Right kidney (tissue), 9 donors: ENCODE data around the gene CBX2.

Source experiments
- DNase-seq: peaks from one replicate; pipeline ENCODE4 v3.0.0-alpha.2; 2016
- long read RNA-seq, 8 donors: transcript quantifications; one replicate each; lab custom pipeline, GENCODE V29; 2026

The CBX2 gene
- long read RNA-seq, donor 1, full-length matches to known transcripts, result 16 of 16 reads
- long read RNA-seq, donor 1, partial matches to known transcripts, result 0 of 16 reads
- long read RNA-seq, donor 1, other reads (novel, unspliced or antisense), result 0 of 16 reads
- long read RNA-seq, donor 2, full-length matches to known transcripts, result 14 of 14 reads
- long read RNA-seq, donor 2, partial matches to known transcripts, result 0 of 14 reads
- long read RNA-seq, donor 2, other reads (novel, unspliced or antisense), result 0 of 14 reads
- long read RNA-seq, donor 3, full-length matches to known transcripts, result 11 of 11 reads
- long read RNA-seq, donor 3, partial matches to known transcripts, result 0 of 11 reads
- long read RNA-seq, donor 3, other reads (novel, unspliced or antisense), result 0 of 11 reads
- long read RNA-seq, donor 4, full-length matches to known transcripts, result 11 of 11 reads
- long read RNA-seq, donor 4, partial matches to known transcripts, result 0 of 11 reads
- long read RNA-seq, donor 4, other reads (novel, unspliced or antisense), result 0 of 11 reads
- long read RNA-seq, donor 5, full-length matches to known transcripts, result 17 of 23 reads
- long read RNA-seq, donor 5, partial matches to known transcripts, result 0 of 23 reads
- long read RNA-seq, donor 5, other reads (novel, unspliced or antisense), result 6 of 23 reads
- long read RNA-seq, donor 6, full-length matches to known transcripts, result 10 of 10 reads
- long read RNA-seq, donor 6, partial matches to known transcripts, result 0 of 10 reads
- long read RNA-seq, donor 6, other reads (novel, unspliced or antisense), result 0 of 10 reads
- long read RNA-seq, donor 7, result 0 reads
- long read RNA-seq, donor 8, full-length matches to known transcripts, result 7 of 7 reads
- long read RNA-seq, donor 8, partial matches to known transcripts, result 0 of 7 reads
- long read RNA-seq, donor 8, other reads (novel, unspliced or antisense), result 0 of 7 reads

DNA sequence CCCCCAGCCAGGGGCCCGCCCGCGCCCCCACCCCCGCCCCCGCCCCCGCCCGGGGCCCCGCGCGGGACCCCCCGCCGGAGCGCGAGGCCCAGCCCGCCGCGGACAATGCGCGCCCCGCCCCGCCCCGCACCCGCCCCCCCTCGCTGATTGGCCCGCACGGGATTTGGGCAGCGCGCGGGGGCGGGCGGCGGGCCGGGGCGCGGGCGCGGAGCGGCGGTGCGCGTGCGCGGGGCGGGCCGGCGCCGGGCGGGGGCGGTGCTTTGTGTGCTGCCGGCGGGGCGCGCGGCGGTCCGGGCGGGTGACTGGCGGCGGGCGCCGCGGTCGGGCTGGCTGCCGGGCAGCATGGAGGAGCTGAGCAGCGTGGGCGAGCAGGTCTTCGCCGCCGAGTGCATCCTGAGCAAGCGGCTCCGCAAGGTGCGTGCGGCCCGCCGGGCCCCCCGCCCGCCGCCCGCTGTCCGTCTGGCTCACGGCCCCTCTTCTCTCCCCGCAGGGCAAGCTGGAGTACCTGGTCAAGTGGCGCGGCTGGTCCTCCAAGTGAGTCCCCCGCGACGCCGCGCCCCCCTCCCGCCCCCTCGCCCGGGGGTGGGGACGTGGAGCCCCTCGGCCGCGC is at the start of gene CBX2:
Gene CBX2, plus strand, starts transcription at position 255 of the 610 bp plus-strand sequence. Its CDS starts 88 bp downstream, at position 343.
- DNase-seq, result peak; percentile 77

DNA sequence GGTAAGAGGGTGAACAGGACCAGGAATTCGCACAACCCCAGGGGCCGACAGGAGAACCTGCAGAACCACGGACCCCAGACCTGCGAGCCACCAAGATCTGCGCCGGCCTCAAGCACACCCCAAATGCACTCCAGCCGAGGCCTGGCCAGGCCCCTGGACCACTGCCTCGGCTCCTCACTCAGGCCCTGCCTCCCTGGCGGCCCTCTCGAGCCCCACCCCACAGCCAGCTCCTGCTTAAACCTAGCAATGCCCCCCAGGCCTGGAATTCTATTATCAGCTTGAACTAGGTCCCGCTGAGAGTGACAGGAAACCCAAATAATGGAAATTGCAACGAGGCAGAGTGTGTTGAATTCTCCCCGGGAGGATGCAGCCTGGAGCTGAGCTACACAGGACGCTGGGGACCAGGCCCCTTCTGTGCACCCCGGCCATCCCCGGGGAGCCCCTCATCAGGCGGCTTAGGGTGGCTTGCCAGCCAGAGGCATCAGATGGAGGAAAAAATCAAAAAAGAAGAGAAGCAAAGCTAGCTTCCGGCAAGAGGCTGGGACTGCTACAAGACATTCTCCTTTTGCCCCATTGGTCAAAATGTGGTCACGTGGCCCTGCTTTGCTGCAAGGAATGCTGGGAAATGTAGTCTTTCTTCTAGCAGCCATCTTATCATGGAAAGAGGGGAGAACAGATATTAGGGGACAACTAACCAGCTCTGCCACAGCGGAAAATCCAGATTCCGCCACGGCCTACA is 49.6 kb upstream of the CBX2 start:
- DNase-seq, result peak; percentile 85

DNA sequence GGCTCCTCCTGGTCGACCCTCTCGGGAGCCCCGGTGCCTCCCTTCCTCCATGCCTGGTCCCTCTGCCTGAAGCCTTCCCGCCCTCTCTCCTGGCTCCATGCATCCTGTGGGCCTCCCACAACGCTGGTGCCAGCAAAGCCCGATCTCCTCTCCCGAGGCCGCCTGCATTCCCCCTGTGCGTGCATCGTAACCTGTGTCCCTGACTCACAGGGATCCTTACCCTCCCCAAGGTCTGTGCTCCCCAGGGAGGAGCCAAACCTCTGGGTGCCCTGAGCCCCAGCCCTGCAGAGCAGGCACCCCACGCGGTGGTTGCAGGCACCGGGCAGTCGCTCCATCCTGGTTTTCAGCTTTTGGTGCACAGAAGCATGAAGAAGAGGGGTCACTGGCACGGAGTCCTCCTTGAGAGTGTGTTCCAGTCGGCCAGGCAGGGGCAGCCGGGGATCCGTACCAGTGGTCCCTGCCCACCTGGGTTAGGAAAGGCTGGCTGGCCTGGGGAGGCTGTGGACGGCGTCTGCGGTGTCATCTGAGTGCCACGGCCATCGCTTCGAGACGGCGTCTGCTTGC is 49.0 kb upstream of the CBX2 start:
- DNase-seq, result no peak

DNA sequence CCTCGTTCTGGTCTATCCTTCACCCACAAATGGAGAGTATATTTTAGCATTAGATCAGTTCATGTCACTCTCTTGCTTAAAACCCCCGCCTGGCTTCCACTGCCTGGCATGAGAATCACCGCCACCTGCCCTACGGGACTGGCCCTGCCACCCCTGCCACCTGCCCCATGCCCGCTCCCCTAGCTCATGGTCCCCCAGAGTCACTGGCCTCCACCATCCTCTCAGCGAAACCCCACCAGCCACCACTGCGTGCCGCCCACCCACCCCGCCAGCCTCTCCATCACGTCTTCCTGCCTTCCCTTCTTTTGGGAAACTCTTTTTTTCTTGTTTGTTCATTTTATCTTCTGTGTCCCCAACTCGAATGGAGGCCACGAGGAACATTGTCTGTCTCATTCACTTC is 48.2 kb upstream of the CBX2 start:
- no peak for DNase-seq

DNA sequence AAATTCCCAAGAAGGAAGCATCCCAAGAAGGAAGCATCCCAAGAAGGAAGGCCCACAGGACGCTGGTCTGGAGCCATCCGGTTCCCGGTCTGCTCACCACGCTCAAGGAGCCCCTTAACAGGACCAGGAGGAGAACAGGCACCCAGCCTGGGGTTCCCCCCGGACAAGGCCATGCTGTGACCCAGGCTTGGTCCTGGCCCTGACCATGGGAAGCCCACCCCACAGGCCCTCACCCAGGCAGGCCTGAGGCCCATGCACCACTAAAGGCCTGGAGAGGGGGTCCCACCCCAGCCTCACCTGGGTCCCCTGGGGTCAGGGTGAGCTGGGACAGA is 47.5 kb upstream of the CBX2 start:
- no peak for DNase-seq

DNA sequence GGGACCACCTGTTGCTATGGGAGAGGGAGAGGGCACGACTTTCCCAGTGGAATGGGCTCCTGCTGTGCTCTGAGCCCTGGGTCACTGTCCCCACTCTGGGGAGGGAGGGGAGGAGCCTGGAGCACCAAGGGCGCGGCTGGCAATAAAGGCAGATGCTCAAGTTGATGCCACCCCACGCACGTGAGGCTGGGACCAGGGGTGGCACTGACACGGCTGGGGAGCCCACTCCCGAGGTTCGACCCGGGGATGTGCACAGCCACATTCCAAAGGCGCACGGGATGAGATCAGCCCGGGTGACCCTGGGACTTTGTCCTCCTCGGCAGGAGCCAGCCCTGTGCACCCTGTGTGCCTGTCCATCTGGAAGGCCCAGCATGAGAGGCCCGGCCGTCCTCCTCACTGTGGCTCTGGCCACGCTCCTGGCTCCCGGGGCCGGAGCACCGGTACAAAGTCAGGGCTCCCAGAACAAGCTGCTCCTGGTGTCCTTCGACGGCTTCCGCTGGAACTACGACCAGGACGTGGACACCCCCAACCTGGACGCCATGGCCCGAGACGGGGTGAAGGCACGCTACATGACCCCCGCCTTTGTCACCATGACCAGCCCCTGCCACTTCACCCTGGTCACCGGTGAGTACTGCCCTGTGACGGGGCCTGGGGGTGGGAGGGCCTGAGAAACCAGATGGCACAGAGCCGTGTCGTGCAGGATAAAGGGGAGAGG is 47.0 kb upstream of the CBX2 start, which contains the start of gene ENPP7:
Gene ENPP7, plus strand, starts transcription at position 175 of the 715 bp plus-strand sequence. Its CDS starts 197 bp downstream, at position 372.
- no peak for DNase-seq

DNA sequence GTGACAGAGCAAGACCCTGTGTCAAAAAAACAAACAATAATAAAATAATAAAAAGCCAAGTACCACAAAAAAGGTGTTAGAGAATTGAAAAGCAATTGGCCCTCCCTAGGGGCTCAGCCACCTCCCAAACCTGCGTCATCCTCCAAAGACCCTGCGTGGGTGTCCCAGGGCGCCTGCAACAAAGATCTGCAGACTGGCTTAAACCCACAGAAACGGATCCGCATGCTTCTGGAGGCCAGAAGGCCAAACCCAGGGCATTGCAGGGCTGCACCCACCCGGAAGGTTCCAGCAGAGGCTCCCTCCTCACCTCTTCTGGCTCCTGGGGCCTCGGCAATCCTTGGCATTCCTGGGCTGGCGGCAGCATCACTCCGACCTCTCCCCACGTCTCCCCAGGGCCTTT is 45.7 kb upstream of the CBX2 start:
- DNase-seq, result no peak

DNA sequence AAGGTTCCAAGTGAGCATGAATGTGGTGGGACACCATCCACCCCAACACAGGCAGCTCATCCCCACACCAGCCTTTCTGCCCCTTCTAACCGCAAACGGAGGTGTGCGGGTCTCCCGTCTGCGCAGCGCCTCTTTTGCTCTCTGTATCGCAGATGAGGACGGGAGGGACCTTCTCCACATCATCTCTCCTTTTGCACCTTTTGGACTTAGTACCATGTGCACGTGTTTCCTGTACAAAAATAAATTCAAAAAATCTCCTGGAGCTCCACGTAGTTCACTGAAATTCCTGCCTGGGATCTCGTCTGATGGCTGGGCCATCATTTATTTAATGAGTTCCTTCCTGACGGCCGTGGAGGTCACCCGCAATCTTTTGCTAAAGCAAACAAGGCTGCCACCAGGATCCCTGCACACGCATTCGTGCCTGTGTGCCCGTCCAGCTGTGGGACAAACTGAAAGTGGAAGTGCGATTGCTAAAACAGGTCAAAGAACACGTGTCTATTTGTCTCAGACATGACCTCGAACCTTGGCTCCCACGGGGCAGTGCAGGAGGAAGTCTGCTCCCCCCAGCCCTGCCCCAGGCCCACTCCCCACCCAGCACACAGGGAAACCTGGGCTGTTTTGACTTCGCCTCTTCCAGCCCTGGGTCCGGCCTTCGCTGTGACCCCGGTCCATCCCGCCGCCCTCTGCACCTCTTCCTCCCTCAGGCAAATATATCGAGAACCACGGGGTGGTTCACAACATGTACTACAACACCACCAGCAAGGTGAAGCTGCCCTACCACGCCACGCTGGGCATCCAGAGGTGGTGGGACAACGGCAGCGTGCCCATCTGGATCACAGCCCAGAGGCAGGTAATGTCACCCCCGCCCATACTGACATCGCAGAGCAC is 44.9 kb upstream of the CBX2 start:
- no peak for DNase-seq

DNA sequence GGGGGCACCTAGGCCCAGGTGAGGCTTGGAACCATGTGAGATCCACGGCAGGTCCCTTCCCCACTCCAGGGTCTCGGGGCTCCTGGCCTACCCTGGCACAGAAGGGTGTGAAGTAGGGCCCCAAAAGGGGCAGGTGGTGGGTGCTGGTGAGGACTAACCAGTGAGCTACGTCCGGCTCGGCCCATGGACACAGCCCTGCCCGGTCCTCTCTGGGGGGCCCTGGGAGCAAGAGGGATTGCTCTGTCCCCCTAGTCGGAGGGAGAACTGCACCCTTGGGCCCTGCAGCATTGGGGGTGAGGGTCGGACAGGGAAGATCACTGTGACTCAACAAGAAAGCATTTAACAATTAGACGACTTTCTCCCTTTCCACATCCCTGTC is 44.3 kb upstream of the CBX2 start:
- DNase-seq, result no peak

DNA sequence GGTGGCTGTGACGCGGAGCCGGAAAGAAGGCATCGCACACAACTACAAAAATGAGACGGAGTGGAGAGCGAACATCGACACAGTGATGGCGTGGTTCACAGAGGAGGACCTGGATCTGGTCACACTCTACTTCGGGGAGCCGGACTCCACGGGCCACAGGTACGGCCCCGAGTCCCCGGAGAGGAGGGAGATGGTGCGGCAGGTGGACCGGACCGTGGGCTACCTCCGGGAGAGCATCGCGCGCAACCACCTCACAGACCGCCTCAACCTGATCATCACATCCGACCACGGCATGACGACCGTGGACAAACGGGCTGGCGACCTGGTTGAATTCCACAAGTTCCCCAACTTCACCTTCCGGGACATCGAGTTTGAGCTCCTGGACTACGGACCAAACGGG is 42.9 kb upstream of the CBX2 start:
- no peak for DNase-seq

DNA sequence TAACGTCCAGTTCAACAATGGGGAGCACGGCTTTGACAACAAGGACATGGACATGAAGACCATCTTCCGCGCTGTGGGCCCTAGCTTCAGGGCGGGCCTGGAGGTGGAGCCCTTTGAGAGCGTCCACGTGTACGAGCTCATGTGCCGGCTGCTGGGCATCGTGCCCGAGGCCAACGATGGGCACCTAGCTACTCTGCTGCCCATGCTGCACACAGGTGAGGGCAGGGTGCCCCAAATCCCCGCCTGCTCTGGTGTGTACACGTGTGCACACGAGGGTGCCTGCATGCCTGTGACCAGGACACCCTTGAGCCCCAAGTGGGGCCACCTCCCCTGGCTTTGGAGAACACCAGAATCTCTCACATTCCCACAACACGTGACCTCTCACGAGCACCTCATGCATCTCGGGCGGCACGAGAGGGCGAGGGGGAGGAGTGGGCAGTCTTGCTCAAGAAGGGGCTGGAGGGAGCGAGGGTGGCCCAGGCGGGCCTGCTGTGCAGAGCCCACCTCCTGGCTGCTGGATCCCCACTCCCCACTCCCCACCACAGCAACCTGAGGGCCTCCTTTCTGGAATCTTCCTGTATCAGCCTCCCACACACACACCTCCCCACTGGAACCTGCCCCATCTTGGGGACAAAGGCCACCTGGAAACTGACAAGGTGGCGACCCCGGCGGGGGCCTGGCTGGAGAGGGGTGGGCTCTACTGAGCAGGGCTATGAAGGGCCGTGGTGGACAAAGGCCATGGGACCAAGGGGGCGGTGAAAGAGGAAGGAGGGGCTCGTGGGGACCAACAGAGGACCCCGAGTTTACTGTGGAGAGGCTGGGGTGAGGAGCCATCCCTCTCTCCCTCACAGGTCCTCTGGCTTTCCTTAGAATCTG is 40.7 kb upstream of the CBX2 start:
- DNase-seq, result no peak

DNA sequence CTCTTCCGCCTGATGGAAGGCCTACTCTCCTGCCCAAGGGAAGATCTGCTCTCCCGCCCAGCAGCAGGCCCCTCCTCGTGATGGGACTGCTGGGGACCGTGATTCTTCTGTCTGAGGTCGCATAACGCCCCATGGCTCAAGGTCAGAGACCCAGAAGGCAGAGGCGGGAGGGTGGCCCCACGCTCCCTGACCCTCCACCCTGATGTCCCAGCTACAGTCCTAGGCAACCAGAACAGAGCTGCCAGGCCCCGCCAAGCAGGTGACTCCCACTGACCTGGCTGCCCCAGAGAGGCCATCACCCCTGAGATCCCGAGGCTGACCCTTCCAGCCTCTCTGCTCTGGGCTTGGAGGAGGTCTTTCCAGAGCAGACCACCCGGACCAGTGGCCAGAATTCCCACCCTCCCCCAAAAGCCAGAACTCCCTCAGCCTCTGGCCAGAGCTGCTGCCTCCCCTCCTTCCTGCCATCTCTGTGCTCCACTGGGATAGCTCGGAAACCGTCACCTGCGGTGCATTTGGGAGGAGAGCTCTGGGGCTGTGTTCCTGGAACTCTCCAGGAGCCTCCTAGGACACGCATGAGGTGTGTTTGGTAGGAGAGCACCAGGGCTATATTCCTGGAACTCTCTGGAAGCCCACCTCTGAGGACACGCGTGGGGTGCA is 39.9 kb upstream of the CBX2 start:
- DNase-seq, result no peak

DNA sequence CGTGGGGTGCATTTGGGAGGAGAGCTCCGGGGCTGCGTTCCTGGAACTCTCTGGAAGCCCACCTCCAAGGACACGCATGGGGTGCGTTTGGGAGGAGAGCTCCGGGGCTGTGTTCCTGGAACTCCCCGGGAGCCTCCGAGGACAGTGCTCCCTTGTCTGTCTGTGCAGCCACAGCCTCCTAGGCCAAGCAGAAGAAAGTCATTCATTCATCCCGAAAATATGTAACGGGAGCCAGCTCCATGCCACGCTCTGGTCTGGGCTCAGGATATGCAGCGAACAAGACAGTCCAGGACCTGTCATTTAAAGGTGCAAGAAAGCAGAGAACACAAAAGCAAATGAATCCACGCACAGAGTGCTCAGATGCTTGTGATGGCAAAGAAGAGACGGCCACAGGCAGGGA is 39.3 kb upstream of the CBX2 start:
- no peak for DNase-seq

DNA sequence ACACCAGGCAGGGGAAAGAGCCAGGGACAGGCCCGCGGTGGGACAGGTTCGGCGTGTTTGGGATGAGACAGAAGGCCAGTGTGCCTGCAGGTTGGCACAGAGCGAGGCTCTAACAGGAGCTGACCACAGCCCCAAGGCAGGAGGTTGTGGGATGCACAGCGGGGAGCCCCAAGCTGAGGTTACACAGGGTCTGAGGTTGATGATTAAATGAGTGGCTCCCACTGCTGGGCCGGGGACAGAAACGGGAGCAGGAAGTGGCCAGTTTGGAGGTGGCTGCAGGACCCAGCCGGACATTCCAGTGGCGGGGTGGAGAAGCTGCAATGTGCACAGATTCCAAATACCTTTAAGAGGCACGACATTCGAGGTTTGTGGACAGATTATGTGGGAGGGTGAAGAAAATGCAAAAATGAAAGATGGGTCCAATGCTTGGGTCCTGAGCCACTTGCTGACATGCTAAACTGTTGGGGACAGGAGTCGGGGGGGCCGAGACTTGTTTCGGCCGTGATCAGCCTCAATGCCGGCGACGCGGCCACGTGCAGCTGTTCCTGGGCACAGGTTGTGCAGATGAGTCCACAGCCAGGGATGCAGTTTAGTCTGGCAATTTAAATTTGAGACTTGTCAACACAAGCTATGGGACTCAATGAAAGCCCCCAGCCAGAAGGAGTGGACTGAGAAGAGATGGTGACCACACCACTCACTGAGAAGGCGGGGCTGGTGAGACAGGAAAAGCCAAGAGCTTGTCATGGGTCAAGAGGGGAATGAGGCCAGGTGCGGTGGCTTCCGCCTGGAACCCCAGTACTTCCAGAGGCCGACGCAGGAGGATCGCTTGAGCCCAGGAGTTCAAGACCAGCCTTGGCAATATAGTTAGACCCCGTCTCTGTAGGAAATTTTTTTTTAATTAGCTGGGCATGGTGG is 38.5 kb upstream of the CBX2 start:
- no peak for DNase-seq

DNA sequence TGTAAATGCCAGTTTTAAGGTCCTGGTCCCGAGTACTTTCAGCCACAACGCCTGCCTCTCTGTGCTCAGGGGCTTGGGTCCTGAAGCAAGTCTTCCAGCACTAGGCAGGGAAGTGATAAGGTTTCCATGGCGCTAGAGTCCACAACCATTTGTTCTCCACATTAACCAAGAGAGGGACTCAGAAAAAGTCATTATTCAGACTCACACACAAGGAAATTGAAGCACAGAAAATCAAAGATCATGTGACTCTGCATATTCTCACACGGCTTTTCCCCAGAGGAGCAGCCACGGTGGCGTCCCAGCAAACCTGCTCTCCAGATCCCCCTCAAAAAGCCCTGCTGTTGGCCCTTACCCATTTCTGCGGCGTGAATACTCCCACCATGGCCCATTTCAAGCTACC is 37.5 kb upstream of the CBX2 start:
- no peak for DNase-seq

DNA sequence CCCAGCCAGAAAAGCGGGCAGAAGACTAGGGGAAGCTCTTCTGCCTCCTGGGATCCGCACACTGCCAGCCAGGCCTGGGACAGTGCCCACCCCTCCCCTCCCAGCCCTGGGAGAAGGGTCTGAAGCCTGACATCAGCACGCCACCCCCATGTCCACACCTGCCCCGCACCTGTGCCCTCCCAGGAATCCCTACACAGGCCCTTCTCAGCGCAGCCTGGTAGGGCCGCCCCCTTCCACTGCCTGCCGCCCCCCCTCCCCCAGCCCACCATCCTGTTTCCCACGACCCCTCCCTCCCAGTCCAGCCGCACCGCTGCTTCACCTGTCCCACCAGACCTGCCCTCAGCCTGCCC is 36.6 kb upstream of the CBX2 start:
- DNase-seq, result no peak

DNA sequence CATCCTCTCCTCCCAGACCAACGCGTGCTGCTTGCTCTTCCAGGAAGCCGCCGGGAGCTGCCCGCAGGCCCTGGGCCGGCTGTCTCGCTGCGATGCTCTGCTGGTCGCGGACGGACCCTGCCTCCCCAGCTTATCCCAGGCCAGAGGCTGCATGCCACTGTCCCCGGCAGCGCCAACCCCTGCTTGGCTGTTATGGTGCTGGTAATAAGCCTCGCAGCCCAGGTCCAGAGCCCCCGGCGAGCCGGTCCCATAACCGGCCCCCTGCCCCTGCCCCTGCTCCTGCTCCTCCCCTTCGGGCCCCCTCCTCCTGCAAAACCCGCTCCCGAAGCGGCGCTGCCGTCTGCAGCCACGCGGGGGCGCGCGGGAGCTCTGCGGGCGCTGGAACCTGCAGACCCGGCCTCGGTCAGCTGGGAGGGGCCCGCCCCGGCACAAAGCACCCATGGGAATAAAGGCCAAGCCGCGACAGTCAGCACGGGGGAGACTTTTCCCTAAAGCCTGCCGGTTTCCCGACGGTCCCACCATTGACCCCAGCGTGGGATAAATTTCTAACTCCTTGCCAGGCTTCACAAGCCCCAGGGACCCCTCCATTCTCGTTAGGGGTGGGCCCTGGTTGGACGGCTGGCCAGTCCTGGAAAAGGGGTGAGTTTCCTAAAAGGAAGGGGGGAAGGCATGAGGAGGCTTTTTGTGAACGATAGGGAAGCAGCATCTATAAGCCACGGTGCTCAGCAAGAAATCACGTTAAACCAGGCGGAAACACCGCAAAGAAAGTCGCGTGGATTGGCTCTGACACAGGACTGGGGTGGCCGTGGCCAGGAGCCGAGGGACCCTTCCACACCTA is 36.0 kb upstream of the CBX2 start:
- peak; percentile 85 for DNase-seq
